DMS79 (cell line): ENCODE results near the gene GPR85.
"Not testable (repeated sequence)": the region's sequence is repeated elsewhere in the genome, so short reads cannot be mapped to it uniquely, and the experiment has no call there.

Experiments
- DNase-seq: peaks from one replicate; lab custom pipeline; 2025; lab: John Stamatoyannopoulos, UW

The GPR85 gene

GRCh38 chr7:113086431-113086888, at the start of gene GPR85:
GPR85 (minus strand) TSS chr7:113086827; CDS start chr7:113084721, 2,106 bp downstream.
- peak; percentile 55 for DNase-seq

GRCh38 chr7:113134025-113134424, 47.4 kb upstream of the GPR85 start:
- DNase-seq: no peak

GRCh38 chr7:113131367-113131766, 44.7 kb upstream of the GPR85 start:
- no peak for DNase-seq

GRCh38 chr7:113128031-113128430, 41.4 kb upstream of the GPR85 start:
- DNase-seq: no peak

- DNase-seq: no peak
Measured at GRCh38 chr7:113125728-113126127, 39.1 kb upstream of the GPR85 start.

- DNase-seq: no peak
Measured at GRCh38 chr7:113122744-113123143, 36.1 kb upstream of the GPR85 start.

GRCh38 chr7:113120647-113121046, 34.0 kb upstream of the GPR85 start:
- no peak for DNase-seq

- no peak for DNase-seq
Measured at GRCh38 chr7:113119429-113119828, 32.8 kb upstream of the GPR85 start.

- DNase-seq: peak; percentile 81
Measured at GRCh38 chr7:113118074-113118959, 31.7 kb upstream of the GPR85 start, which contains the start of gene SMIM30. SMIM30 (minus strand) TSS chr7:113118554; CDS start chr7:113117578, 976 bp downstream.

GRCh38 chr7:113117374-113117774, 30.7 kb upstream of the GPR85 start:
- DNase-seq: not testable (repeated sequence)

- no peak for DNase-seq
Measured at GRCh38 chr7:113113912-113114311, 27.3 kb upstream of the GPR85 start.

GRCh38 chr7:113109718-113110117, 23.1 kb upstream of the GPR85 start:
- no peak for DNase-seq

- DNase-seq: peak; percentile 36
Measured at GRCh38 chr7:113100121-113100603, 13.5 kb upstream of the GPR85 start.

GRCh38 chr7:113099284-113099919, 12.8 kb upstream of the GPR85 start:
- DNase-seq: no peak

GRCh38 chr7:113094517-113095249, 8.1 kb upstream of the GPR85 start:
- no peak for DNase-seq

- no peak for DNase-seq
Measured at GRCh38 chr7:113093561-113093960, 6.9 kb upstream of the GPR85 start.

- DNase-seq: no peak
Measured at GRCh38 chr7:113092762-113093161, 6.1 kb upstream of the GPR85 start.

GRCh38 chr7:113087071-113087998, 708 bp upstream of the GPR85 start:
- DNase-seq: no peak

- DNase-seq: peak; percentile 45
Measured at GRCh38 chr7:113085781-113086390, 741 bp downstream of the GPR85 start.

GRCh38 chr7:113084496-113085172, 2.0 kb downstream of the GPR85 start:
- no peak for DNase-seq
